Type B pancreatic cell (in vitro differentiated cells): Measurements from ENCODE around the gene A1BG. TPM values are rescaled to one million over a fixed set of nuclear protein-coding genes. Genes with fewer than 3 reads are reported as not detected.
A peak's percentile ranks its signal among the peaks of the same experiment; 100 is the strongest.

Source experiments
- DNase-seq: peaks from one replicate; pipeline ENCODE4 v3.0.0; 2021; ENCODE audit warnings: mixed read lengths; ENCODE audit not compliant: unreplicated experiment; ENCODE audit errors: extremely low spot score
- H3K27ac Mint-ChIP-seq: 2 replicates; pipeline ENCODE4 v1.8.0; 2021; ENCODE audit warnings: mild to moderate bottlenecking, mixed read lengths
- H3K27me3 Mint-ChIP-seq: 2 replicates; pipeline ENCODE4 v1.8.0; 2021; ENCODE audit warnings: mixed read lengths
- H3K36me3 Mint-ChIP-seq: 2 replicates; pipeline ENCODE4 v1.8.0; 2021; ENCODE audit warnings: mixed read lengths
- H3K4me1 Mint-ChIP-seq: one replicate; pipeline ENCODE4 v1.8.0; 2021; ENCODE audit warnings: mixed read lengths; ENCODE audit not compliant: unreplicated experiment
- H3K4me3 Mint-ChIP-seq: 2 replicates; pipeline ENCODE4 v1.8.0; 2021; ENCODE audit warnings: mild to moderate bottlenecking, mixed read lengths
- H3K9me3 Mint-ChIP-seq: 2 replicates; pipeline ENCODE4 v1.8.0; 2021; ENCODE audit warnings: mixed read lengths
- CTCF ChIP-seq: fragments of 200-600 bp; sonication (generic); conservative IDR thresholded peaks from 2 replicates; pipeline ENCODE4 v1.5.0; 2021; ENCODE audit warnings: antibody characterized with exemption, mild to moderate bottlenecking
- total RNA-seq: library from RNA; stranded (reverse); gene quantifications from 2 replicates; pipeline ENCODE4 v1.2.1, GENCODE V29; 2021; ENCODE audit warnings: low replicate concordance

The A1BG gene
- total RNA-seq, 1 donor from 2014 or later = 11.7 TPM

GRCh38 chr19:58395220-58395978, 42.1 kb upstream of the A1BG start, which contains the start of gene RNF225:
TSS of gene RNF225 (plus strand) at chr19:58395656. CDS start at chr19:58396090, 434 bp downstream.
- peak within 1 kb of the TSS; percentile 81 for H3K27ac Mint-ChIP-seq
- DNase-seq = no peak
- no peak for TF ChIP-seq CTCF
- no peaks in the 10 kb centered on the region for H3K9me3 Mint-ChIP-seq
- H3K27me3 Mint-ChIP-seq = peaks cover 16% of the 10 kb centered on the region
- peaks cover 8% of the 10 kb centered on the region for H3K4me1 Mint-ChIP-seq
- peaks cover 21% of the 10 kb centered on the region for H3K36me3 Mint-ChIP-seq
- H3K4me3 Mint-ChIP-seq = peak within 1 kb of the TSS; percentile 82

- no peaks in the 10 kb centered on the region for H3K9me3 Mint-ChIP-seq
- H3K4me1 Mint-ChIP-seq = peaks cover 8% of the 10 kb centered on the region
- H3K27me3 Mint-ChIP-seq = peaks cover 16% of the 10 kb centered on the region
- peaks cover 21% of the 10 kb centered on the region for H3K36me3 Mint-ChIP-seq
- TF ChIP-seq CTCF = no peak
- H3K27ac Mint-ChIP-seq = peak overlapping the region; percentile 81
- DNase-seq = no peak
- H3K4me3 Mint-ChIP-seq = peak overlapping the region; percentile 54
Measured at GRCh38 chr19:58394821-58395219, 41.5 kb upstream of the A1BG start.

GRCh38 chr19:58393725-58394033, 40.4 kb upstream of the A1BG start:
- H3K4me3 Mint-ChIP-seq = no peak overlapping the region
- DNase-seq = no peak
- peaks cover 29% of the 10 kb centered on the region for H3K36me3 Mint-ChIP-seq
- H3K4me1 Mint-ChIP-seq = peaks cover 13% of the 10 kb centered on the region
- TF ChIP-seq CTCF = no peak
- no peak overlapping the region for H3K27ac Mint-ChIP-seq
- peaks cover 16% of the 10 kb centered on the region for H3K27me3 Mint-ChIP-seq
- H3K9me3 Mint-ChIP-seq = no peaks in the 10 kb centered on the region

GRCh38 chr19:58392945-58393724, 39.8 kb upstream of the A1BG start:
- no peak overlapping the region for H3K4me3 Mint-ChIP-seq
- no peak for TF ChIP-seq CTCF
- DNase-seq = no peak
- peaks cover 15% of the 10 kb centered on the region for H3K4me1 Mint-ChIP-seq
- H3K27ac Mint-ChIP-seq = peak overlapping the region; percentile 74
- H3K27me3 Mint-ChIP-seq = peaks cover 16% of the 10 kb centered on the region
- H3K36me3 Mint-ChIP-seq = peaks cover 29% of the 10 kb centered on the region
- H3K9me3 Mint-ChIP-seq = no peaks in the 10 kb centered on the region

GRCh38 chr19:58388175-58388526, 34.9 kb upstream of the A1BG start:
- TF ChIP-seq CTCF = no peak
- Mint-ChIP-seq H3K4me1 (peaks cover 11% of the 10 kb centered on the region), H3K27ac (peak overlapping the region; percentile 99), H3K9me3 (no peaks in the 10 kb centered on the region), H3K27me3 (no peaks in the 10 kb centered on the region), H3K36me3 (peaks cover 16% of the 10 kb centered on the region), H3K4me3 (peak overlapping the region; percentile 98)
- no peak for DNase-seq
